NOMO-1 treated with DMSO at 0.1 percent for 48 hours (cell line): ENCODE measurements around the gene ZDHHC17.

Source experiments
- DNase-seq: peaks from one replicate; lab custom pipeline; 2025; ENCODE audit not compliant: unreplicated experiment; lab: John Stamatoyannopoulos, UW

ZDHHC17 gene

GRCh38 chr12:76813265-76813664, 49.4 kb downstream of the ZDHHC17 start:
- no peak for DNase-seq

GRCh38 chr12:76813972-76814371, 50.1 kb downstream of the ZDHHC17 start:
- no peak for DNase-seq

- DNase-seq: no peak
Measured at GRCh38 chr12:76820888-76821482, 57.1 kb downstream of the ZDHHC17 start.

GRCh38 chr12:76830436-76830835, 66.5 kb downstream of the ZDHHC17 start:
- no peak for DNase-seq

GRCh38 chr12:76836633-76837032, 72.7 kb downstream of the ZDHHC17 start:
- DNase-seq: no peak

- DNase-seq: no peak
Measured at GRCh38 chr12:76847260-76847659, 83.3 kb downstream of the ZDHHC17 start.

- no peak for DNase-seq
Measured at GRCh38 chr12:76848132-76848531, 84.2 kb downstream of the ZDHHC17 start.

GRCh38 chr12:76852106-76852505, 88.2 kb downstream of the ZDHHC17 start:
- no peak for DNase-seq

GRCh38 chr12:76855271-76855670, 91.4 kb downstream of the ZDHHC17 start:
- DNase-seq: no peak

- no peak for DNase-seq
Measured at GRCh38 chr12:76856018-76856644, 92.2 kb downstream of the ZDHHC17 start.

GRCh38 chr12:76859611-76860010, 95.7 kb downstream of the ZDHHC17 start:
- no peak for DNase-seq

GRCh38 chr12:76860256-76860655, 96.3 kb downstream of the ZDHHC17 start:
- no peak for DNase-seq

GRCh38 chr12:76863005-76863670, 99.2 kb downstream of the ZDHHC17 start:
- no peak for DNase-seq

GRCh38 chr12:76863837-76864236, 99.9 kb downstream of the ZDHHC17 start:
- DNase-seq: no peak

GRCh38 chr12:76864791-76865400, 101.0 kb downstream of the ZDHHC17 start:
- DNase-seq: no peak

- DNase-seq: no peak
Measured at GRCh38 chr12:76866151-76866567, 102.2 kb downstream of the ZDHHC17 start.

- DNase-seq: no peak
Measured at GRCh38 chr12:76866726-76867125, 102.8 kb downstream of the ZDHHC17 start.

GRCh38 chr12:76871082-76871481, 107.2 kb downstream of the ZDHHC17 start:
- DNase-seq: no peak

- no peak for DNase-seq
Measured at GRCh38 chr12:76871742-76872141, 107.8 kb downstream of the ZDHHC17 start.

- no peak for DNase-seq
Measured at GRCh38 chr12:76872415-76872814, 108.5 kb downstream of the ZDHHC17 start.

- DNase-seq: no peak
Measured at GRCh38 chr12:76874027-76874426, 110.1 kb downstream of the ZDHHC17 start.
